ENCODE data around the gene DNAJC5. TPM values are rescaled to one million over a fixed set of nuclear protein-coding genes. Genes with fewer than 3 reads are reported as not detected.
"Not testable (repeated sequence)": the region's sequence is repeated elsewhere in the genome, so short reads cannot be mapped to it uniquely, and the experiment has no call there.

Gene DNAJC5
- total RNA-seq, 2 donors from 2014 or later: 55.3 to 79.4 TPM

- intact Hi-C loops (cut with DNase I, micrococcal nuclease): loop anchor here (5.0 to 10.0 kb wide), 3 partner anchors 66 to 436 kb away; partner anchors contain the start of gene PTK6 (in 2 of the 2)
- ATAC-seq (no peak), DNase-seq (no peak)
Observed at GRCh38 chr20:63970714-63971431, 75.9 kb downstream of the DNAJC5 start.

DNA sequence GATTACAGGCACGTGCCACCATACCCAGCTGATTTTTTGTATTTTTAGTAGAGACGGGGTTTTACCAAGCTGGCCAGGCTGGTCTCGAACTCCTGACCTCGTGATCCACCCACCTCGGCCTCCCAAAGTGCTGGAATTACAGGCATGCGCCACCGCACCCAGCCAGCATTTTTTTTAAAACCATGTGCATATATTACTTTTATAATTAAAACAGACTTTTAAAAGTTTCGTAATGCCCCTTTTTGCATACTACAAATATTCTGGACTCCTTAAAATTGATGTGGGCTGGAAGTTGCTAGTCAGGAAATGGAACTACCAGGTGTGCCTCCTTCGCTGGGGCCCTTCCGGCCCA, 77.0 kb downstream of the DNAJC5 start:
- DNase-seq, ATAC-seq: not testable (repeated sequence)
- intact Hi-C loops (cut with DNase I, micrococcal nuclease): loop anchor here (5.0 to 10.0 kb wide), 3 partner anchors 67 to 437 kb away; partner anchors contain the start of gene PTK6 (in 2 of the 2)

DNA sequence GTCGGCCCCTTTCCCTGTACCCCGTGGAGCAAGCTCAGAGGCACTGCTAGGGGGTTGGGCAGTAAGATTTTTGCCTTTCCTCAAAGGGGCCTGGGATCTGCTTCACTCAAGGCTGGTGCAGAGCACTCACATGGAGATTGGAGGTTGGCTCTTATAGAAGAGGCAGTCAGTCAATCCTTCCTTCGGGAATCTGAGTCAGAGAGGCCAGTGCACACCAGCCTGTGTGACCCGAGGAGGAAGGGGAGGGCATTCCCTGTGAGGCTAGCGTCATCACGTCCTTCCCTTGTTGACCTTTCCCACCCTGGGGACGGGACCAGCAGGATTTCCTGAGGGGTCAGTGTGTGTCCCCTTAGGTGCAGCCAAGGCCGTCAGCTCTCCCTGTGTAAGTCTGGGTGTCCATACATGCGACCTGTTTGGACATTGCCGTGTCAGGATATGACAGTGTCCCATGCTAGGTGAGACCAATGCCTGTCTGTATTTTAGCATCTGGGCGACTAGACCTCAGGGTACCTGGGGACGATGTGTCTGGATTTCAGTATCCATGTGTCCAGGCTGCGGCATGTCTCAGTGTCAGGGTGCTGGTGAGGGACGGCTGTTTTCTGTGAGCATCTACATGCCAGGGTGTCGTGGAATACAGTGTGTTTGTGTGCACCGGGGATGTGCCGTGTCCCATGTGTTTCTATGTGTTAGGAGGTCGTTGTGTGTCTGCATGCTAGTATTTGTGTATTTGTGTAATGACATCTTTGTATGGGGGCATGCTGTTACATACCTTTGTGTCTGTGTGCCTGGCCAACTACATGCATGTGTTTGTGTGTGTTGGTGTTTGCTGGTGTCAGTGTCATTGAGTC, 77.6 kb downstream of the DNAJC5 start:
- ATAC-seq: no peak
- DNase-seq: no peak

DNA sequence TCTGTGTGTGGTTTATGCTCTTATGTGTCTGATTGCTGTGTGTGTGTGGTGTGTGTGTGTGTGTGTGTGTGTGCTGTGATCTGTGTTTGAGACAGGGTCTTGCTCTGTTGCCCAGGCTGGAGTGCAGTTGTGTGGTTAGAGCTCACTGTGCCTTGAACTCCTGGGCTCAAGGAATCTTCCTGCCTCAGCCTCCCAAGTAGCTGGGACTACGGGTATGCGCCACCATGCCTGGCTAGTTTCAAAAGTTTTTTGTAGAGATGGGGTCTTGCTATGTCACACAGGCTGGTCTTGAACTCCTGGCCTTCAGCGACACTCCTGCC, 78.2 kb downstream of the DNAJC5 start:
- intact Hi-C loops (cut with DNase I, micrococcal nuclease): loop anchor here (5.0 to 10.0 kb wide), 3 partner anchors 68 to 438 kb away; partner anchors contain the start of gene PTK6 (in 2 of the 2)
- no peak for ATAC-seq
- no peak for DNase-seq

More for the DNA sequence above, 77.6 kb downstream of the DNAJC5 start:
- intact Hi-C loops (cut with DNase I, micrococcal nuclease): loop anchor here (5.0 to 10.0 kb wide), 3 partner anchors 68 to 438 kb away; partner anchors contain the start of gene PTK6 (in 2 of the 2)

DNA sequence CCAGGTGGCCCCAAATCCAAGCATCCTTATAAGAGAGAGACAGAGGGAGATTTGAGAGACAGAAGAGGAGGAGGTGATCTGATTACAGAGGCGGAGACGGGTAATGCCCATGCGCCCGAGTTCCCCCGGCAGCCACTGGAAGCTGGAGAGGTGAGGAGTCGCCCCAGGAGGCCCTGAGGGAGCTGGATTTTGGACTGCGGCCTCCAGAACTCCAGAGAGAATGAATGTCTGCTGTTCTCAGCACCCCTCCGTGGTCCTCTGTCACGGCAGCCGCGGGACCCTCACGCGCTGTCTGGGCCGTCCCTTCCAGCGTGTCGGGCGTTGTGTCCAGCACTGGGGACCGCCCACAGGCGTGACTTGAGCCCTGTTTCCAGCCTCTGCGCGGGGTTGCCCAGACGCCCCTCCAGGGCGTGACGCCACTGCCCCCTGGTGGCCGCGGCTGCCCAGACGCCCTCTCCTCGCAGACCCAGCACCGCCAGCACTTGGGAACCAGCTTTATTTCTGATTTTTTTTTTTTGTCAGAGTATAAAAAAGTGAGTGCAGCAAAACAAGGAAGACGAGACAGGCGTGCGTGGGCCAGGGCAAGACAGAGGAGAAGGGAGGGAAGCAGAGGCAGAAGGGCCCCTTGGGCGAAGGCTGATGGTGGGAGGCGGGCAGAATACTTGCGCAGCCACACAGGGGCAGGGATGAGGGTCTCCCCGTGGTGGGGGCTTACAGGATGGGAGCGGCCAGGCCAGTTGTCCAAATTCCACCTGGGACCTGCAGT, 78.9 kb downstream of the DNAJC5 start:
- intact Hi-C loops (cut with DNase I, micrococcal nuclease): loop anchor here (5.0 to 10.0 kb wide), 3 partner anchors 69 to 439 kb away; partner anchors contain the start of gene PTK6 (in 2 of the 2)
- ATAC-seq (peak; percentile 81), DNase-seq (peak; percentile 79 to 90)

- ATAC-seq: no peak
- DNase-seq: no peak
- intact Hi-C loops (cut with DNase I, micrococcal nuclease): loop anchor here (5.0 to 10.0 kb wide), 3 partner anchors 70 to 440 kb away; partner anchors contain the start of gene PTK6 (in 2 of the 2)
Observed at GRCh38 chr20:63974402-63975200, 79.7 kb downstream of the DNAJC5 start.

- intact Hi-C loops (cut with DNase I, micrococcal nuclease): loop anchor here (10.0 kb wide), 2 partner anchors 72 to 442 kb away; partner anchors contain the start of gene PTK6 (in 1 of the 2)
- ATAC-seq, DNase-seq: not testable (repeated sequence)
Observed at GRCh38 chr20:63976511-63976910, 81.6 kb downstream of the DNAJC5 start.

DNA sequence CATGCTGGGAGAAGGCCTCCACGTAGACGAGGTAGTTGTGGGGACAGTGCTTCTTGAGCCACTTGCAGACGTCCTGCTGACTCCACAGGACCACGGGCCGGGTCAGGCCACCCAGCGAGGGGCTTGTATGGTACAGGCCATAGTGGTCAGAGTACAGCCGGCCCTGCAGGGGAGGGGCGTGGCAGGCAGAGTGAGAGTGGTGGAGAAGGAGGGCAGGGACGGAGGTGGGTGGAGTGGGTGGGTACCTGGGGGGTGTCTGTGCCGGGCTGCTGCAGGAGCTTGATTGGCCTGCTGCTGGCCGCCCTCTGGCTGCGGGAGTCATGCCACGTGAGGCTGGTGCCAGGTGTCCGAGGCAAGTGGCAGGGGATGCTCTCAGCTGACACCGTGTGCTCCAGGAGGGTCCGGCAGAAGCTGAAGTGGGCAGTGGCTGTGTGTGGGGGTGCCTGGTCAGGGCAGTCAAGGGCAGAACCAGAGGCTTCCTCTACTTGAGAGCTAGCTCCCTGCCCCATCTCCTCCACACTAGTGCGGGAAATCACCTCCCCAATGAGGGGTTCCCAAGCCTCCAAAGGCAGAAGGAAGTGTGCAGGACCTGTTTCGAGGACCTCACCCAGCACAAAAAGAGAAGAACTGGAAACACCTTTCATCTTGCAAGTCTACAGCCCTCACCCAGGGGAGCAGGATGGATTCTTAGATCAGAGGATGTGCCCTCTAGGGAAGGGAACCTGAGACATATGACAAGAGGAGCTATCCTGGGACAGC, 82.2 kb downstream of the DNAJC5 start:
- intact Hi-C loops (cut with DNase I, micrococcal nuclease): loop anchor here (10.0 kb wide), 2 partner anchors 72 to 442 kb away; partner anchors contain the start of gene PTK6 (in 1 of the 2)
- no peak for ATAC-seq
- no peak for DNase-seq

DNA sequence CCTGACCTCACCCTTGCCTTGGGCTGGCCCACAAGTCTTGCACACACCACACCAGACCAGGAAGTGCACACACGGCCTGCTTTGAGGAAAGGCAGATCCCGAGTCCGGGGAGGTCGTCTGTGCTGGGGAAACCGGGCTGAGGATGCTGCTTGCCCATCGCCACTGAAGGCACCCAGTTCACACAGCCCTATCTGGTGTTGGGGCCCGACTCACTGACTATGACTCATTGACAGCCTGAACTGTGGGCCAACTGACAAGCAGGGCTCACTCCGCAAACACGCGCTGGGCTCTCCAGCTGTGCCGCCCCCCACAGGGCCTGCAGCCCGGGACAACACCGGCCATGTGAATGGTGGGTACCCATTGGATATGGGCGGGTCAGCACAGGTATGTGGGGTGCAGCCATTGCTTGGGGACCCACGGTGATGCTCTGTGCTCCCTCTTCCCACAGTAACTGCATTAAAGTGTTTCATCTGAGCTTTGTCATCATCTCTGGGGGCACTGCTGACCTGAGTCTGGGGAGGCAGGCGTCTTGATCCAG, 82.9 kb downstream of the DNAJC5 start:
- intact Hi-C loops (cut with DNase I, micrococcal nuclease): loop anchor here (10.0 kb wide), 2 partner anchors 73 to 443 kb away; partner anchors contain the start of gene PTK6 (in 1 of the 2)
- DNase-seq (no peak), ATAC-seq (no peak)

GRCh38 chr20:63978319-63979228, 83.6 kb downstream of the DNAJC5 start:
- ATAC-seq: peak; percentile 63
- DNase-seq: peak; percentile 88 to 90
- intact Hi-C loops (cut with DNase I, micrococcal nuclease): loop anchor here (10.0 kb wide), 2 partner anchors 74 to 444 kb away; partner anchors contain the start of gene PTK6 (in 1 of the 2)

DNA sequence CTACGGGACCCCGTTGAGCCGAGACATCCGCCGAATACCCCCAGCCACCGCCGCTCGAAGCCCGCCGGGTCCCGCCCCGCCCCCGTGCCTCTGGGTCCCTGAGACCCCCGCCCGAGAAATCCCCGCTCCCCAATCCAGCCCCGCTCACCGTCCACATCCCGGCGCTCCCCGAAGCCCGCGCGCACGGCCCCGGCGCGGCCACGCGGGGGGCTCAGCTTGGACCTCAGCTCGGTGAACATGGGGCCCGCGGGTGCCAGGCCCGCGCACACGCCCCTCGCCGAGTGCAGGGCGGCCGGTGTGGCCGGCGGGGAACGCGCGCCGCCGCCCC, 84.3 kb downstream of the DNAJC5 start:
- intact Hi-C loops (cut with DNase I, micrococcal nuclease): loop anchor here (10.0 kb wide), 2 partner anchors 74 to 444 kb away; partner anchors contain the start of gene PTK6 (in 1 of the 2)
- DNase-seq (no peak), ATAC-seq (no peak)

- DNase-seq (peak; percentile 68), ATAC-seq (peak; percentile 35)
- intact Hi-C loops (cut with DNase I, micrococcal nuclease): loop anchor here (10.0 kb wide), 2 partner anchors 75 to 445 kb away; partner anchors contain the start of gene PTK6 (in 1 of the 2)
Observed at GRCh38 chr20:63979557-63980316, 84.8 kb downstream of the DNAJC5 start, which contains the start of gene SAMD10. Gene SAMD10, minus strand, starts transcription at chr20:63979642. Its CDS starts 175 bp downstream, at chr20:63979467.

DNA sequence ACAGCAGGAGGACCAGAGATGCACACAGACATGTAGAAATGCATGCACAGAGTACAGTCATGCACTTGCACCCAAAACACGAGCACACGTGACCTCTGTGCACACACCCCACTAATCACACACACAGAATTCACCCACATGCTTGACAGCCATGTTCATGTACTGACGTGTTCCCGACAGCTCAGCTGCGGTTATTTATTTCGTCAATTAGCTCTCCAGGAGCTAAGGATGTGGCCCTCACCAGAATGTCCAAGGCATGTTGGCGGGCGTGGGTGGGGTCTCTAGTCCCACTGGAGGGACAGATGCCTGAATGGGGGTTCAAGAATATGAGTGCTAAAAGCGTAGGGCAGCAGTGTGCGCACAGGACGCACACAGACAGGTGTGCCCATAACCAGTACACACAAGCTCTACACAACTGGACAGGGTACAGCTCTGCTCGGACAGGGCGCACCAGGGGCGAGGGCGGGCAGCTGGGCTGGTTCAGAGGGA, 85.4 kb downstream of the DNAJC5 start:
- DNase-seq: no peak

GRCh38 chr20:63980806-63981728, 86.1 kb downstream of the DNAJC5 start, which contains the start of gene PRPF6:
Gene PRPF6, plus strand, starts transcription at chr20:63981132. Its CDS starts 114 bp downstream, at chr20:63981246.
- peak; percentile 89 for ATAC-seq
- peak; percentile 95 to 97 for DNase-seq
- intact Hi-C loops (cut with DNase I, micrococcal nuclease): no loop called here

More for the DNA sequence above, 85.4 kb downstream of the DNAJC5 start:
- intact Hi-C loops (cut with DNase I, micrococcal nuclease): no loop called here
- ATAC-seq: no peak
